ENCODE results near the gene CHST11. TPM values are rescaled to one million over a fixed set of nuclear protein-coding genes. Genes with fewer than 3 reads are reported as not detected.

CHST11 gene
- 22.1 to 34.0 TPM (median 32.6 TPM) in 5 replicates for total RNA-seq (2022; extraction: Qiagen RNA extraction)

GRCh38 chr12:104456417-104456949, at the start of gene CHST11:
TSS of gene CHST11 (plus strand) at chr12:104456948.

Other genes with a start within 250 kb of the CHST11 start
- gene TXNRD1, start 241.2 kb upstream of the CHST11 start, total RNA-seq (2022; extraction: Qiagen RNA extraction) = 956 to 1,224 TPM (median 1,122 TPM) in 5 replicates
- gene EID3, start 153.2 kb upstream of the CHST11 start, total RNA-seq (2022; extraction: Qiagen RNA extraction) = 7.6 to 9.9 TPM (median 8.1 TPM) in 5 replicates